Fibroblast of lung (primary cell): Measurements from ENCODE around the gene TPST2. TPM values are rescaled to one million over a fixed set of nuclear protein-coding genes. Genes with fewer than 3 reads are reported as not detected.

ENCODE experiments used
- DNase-seq, 2 donors: peaks; one replicate each; pipeline versions ENCODE4 v3.0.0 to v3.0.0-alpha.2; 2010; ENCODE audit warnings: low read depth in 2 of 2
- H2AFZ ChIP-seq: 2 replicates; pipeline ENCODE4 v1.5.1; 2012; ENCODE audit warnings: low read length, control low read depth, inconsistent platforms
- H3K27ac ChIP-seq: 2 replicates; pipeline ENCODE4 v1.5.1; 2011; ENCODE audit warnings: low read length, control low read depth; ENCODE audit not compliant: insufficient read depth
- H3K27me3 ChIP-seq: 2 replicates; pipeline ENCODE4 v1.5.1; 2011; ENCODE audit warnings: mild to moderate bottlenecking, low read length; ENCODE audit not compliant: control insufficient read depth, insufficient read depth
- H3K36me3 ChIP-seq: 2 replicates; pipeline ENCODE4 v1.5.1; 2011; ENCODE audit warnings: low read length; ENCODE audit not compliant: control insufficient read depth, insufficient read depth
- H3K4me1 ChIP-seq: 2 replicates; pipeline ENCODE4 v1.5.1; 2011; ENCODE audit warnings: low read length; ENCODE audit not compliant: control insufficient read depth, insufficient read depth; ENCODE audit errors: extremely low read depth
- H3K4me2 ChIP-seq: 2 replicates; pipeline ENCODE4 v1.5.1; 2011; ENCODE audit warnings: low read length, control low read depth; ENCODE audit not compliant: insufficient read depth; ENCODE audit errors: extremely low read depth
- H3K4me3 ChIP-seq, 4 experiments: fragments of 200-600 bp in 1 of 4; sonication (generic) in 1 of 4; replicated peaks in 1 of 4; 2 replicates each; pipeline ENCODE4 v1.5.1; 2011 to 2016; ENCODE audit warnings: low read length in 4 of 4, low read depth in 3 of 4, mild to moderate bottlenecking in 3 of 4, control low read depth in 2 of 4, inconsistent platforms in 1 of 4, mixed read lengths in 1 of 4; ENCODE audit not compliant: insufficient read depth in 1 of 4; ENCODE audit errors: control extremely low read depth in 1 of 4
- H3K79me2 ChIP-seq: 2 replicates; pipeline ENCODE4 v1.5.1; 2012; ENCODE audit warnings: mild to moderate bottlenecking, low read length, inconsistent platforms; ENCODE audit not compliant: control insufficient read depth, insufficient read depth
- H3K9ac ChIP-seq: 2 replicates; pipeline ENCODE4 v1.5.1; 2011; ENCODE audit warnings: mild to moderate bottlenecking, low read length, control low read depth; ENCODE audit not compliant: insufficient read depth
- H3K9me3 ChIP-seq: 2 replicates; pipeline ENCODE4 v1.5.1; 2012; ENCODE audit warnings: low read depth, low read length; ENCODE audit not compliant: control insufficient read depth, insufficient read depth
- H4K20me1 ChIP-seq: 2 replicates; pipeline ENCODE4 v1.5.1; 2011; ENCODE audit warnings: low read length; ENCODE audit not compliant: control insufficient read depth, insufficient read depth; ENCODE audit errors: extremely low read depth
- EZH2 ChIP-seq: IDR thresholded peaks from 2 replicates; pipeline ENCODE4 v1.5.1; 2012; ENCODE audit warnings: low read length, control low read depth, mild to moderate bottlenecking; ENCODE audit errors: missing control alignments
- polyA plus RNA-seq, 2 donors: library from polyadenylated mRNA; depleted of rRNA in 1 of 2; stranded (reverse) in 1 of 2; unstranded in 1 of 2; fragments of >200 nt; gene quantifications; 2 replicates each; pipeline ENCODE4 v1.2.1, GENCODE V29; 2011 to 2012; ENCODE audit warnings: missing spikeins in 1 of 2
- total RNA-seq: library from RNA; depleted of rRNA; stranded (reverse); fragments of >200 nt; gene quantifications from 2 replicates; pipeline ENCODE4 v1.2.1, GENCODE V29; 2014
- TF ChIP-seq, protein P1 (sequence below), 2 donors: IDR thresholded peaks in 1 of 2; conservative IDR thresholded peaks in 1 of 2; 1 replicate in 1 of 2; 2 replicates in 1 of 2; pipeline ENCODE4 v1.5.1; 2011 to 2012; ENCODE audit warnings: low read length in 2 of 2, control low read depth in 1 of 2, inconsistent platforms in 1 of 2, low read depth in 1 of 2, mild to moderate bottlenecking in 1 of 2

Gene TPST2
- total and polyA plus RNA-seq, 2 donors (not counting 1 experiment from before 2014, with no cell fraction given), result 32.5 to 35.0 TPM

DNA sequence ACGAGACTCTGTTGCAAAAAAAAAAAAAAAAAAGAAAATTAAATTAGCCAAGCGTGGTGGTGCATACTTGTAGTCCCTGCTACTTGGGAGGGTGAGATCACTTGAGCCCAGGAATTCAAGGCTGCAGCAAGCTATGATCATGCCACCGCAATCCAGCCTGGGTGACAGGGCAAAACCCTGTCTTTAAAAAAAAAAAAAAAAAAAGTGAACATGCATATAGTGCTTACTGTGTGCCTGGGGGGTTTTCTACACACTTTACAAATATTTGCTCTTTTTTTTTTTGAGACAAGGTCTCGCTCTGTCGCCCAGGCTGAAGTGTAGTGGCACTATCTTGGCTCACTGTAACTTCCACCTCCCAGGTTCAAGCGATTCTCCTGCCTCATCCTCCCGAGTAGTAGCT is 12.9 kb downstream of the TPST2 start:
- no peak overlapping the region for H3K27ac ChIP-seq
- no peak overlapping the region for H3K4me2 ChIP-seq
- no peaks in the 10 kb centered on the region for H3K4me1 ChIP-seq
- no peak overlapping the region for H2AFZ ChIP-seq
- H3K79me2 ChIP-seq, result peaks cover 2% of the 10 kb centered on the region
- H3K27me3 ChIP-seq, result no peaks in the 10 kb centered on the region
- no peak overlapping the region for H3K4me3 ChIP-seq
- no peak overlapping the region for H3K9ac ChIP-seq
- no peaks in the 10 kb centered on the region for H3K36me3 ChIP-seq
- TF ChIP-seq, protein P1, sequence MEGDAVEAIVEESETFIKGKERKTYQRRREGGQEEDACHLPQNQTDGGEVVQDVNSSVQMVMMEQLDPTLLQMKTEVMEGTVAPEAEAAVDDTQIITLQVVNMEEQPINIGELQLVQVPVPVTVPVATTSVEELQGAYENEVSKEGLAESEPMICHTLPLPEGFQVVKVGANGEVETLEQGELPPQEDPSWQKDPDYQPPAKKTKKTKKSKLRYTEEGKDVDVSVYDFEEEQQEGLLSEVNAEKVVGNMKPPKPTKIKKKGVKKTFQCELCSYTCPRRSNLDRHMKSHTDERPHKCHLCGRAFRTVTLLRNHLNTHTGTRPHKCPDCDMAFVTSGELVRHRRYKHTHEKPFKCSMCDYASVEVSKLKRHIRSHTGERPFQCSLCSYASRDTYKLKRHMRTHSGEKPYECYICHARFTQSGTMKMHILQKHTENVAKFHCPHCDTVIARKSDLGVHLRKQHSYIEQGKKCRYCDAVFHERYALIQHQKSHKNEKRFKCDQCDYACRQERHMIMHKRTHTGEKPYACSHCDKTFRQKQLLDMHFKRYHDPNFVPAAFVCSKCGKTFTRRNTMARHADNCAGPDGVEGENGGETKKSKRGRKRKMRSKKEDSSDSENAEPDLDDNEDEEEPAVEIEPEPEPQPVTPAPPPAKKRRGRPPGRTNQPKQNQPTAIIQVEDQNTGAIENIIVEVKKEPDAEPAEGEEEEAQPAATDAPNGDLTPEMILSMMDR (conservative IDR thresholded peaks at IDR 0.05 in 1 of 2, IDR thresholded peaks at IDR 0.05 in 1 of 2; ENCODE audit: low read depth in 1 of 2, low read length in 2 of 2), result no peak
- no peak for TF ChIP-seq EZH2
- no peaks in the 10 kb centered on the region for H4K20me1 ChIP-seq
- no peaks in the 10 kb centered on the region for H3K9me3 ChIP-seq
- DNase-seq, result no peak

DNA sequence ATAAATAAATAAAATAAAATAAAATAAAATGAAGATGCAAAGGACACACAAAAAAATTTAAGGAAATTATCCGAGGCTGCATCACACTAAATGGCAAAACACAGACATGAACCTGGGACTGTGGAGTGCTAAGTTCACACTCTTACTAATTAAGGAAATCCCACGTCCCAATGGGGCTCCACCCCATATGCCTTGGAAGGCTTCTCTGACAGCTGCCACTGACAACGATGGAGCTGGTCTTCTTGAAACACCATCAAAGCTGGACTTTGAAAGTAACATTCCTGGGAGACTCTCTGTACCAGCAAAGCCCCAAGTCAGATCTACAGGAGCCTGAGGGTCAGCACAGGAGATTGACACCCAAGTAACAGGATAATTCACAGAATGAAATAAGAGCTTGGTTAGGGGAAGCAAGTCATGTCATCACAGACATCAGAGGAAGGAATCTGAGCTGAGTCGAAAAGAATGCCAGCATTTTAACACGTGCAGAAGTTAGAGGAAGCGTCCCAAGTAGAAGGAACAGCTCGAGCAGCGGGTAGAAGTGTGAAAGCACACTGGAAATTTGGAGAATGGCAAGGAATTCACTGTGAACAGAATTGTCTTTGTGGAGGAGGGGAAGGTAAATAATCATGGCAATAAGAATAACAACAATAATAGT is 13.8 kb downstream of the TPST2 start:
- peaks cover 2% of the 10 kb centered on the region for H3K79me2 ChIP-seq
- DNase-seq, result peak in 1 of 2 donors; percentile 19
- H3K27ac ChIP-seq, result no peak overlapping the region
- no peak overlapping the region for H3K9ac ChIP-seq
- H4K20me1 ChIP-seq, result no peaks in the 10 kb centered on the region
- H2AFZ ChIP-seq, result no peak overlapping the region
- TF ChIP-seq EZH2, result no peak
- TF ChIP-seq, protein P1 (conservative IDR thresholded peaks at IDR 0.05 in 1 of 2, IDR thresholded peaks at IDR 0.05 in 1 of 2; ENCODE audit: low read depth in 1 of 2, low read length in 2 of 2), result no peak
- no peaks in the 10 kb centered on the region for H3K27me3 ChIP-seq
- no peaks in the 10 kb centered on the region for H3K9me3 ChIP-seq
- no peak overlapping the region for H3K4me3 ChIP-seq
- no peak overlapping the region for H3K4me2 ChIP-seq
- H3K36me3 ChIP-seq, result no peaks in the 10 kb centered on the region
- no peaks in the 10 kb centered on the region for H3K4me1 ChIP-seq

- H3K4me2 ChIP-seq, result no peak overlapping the region
- H4K20me1 ChIP-seq, result no peaks in the 10 kb centered on the region
- peaks cover 2% of the 10 kb centered on the region for H3K79me2 ChIP-seq
- no peaks in the 10 kb centered on the region for H3K9me3 ChIP-seq
- no peak overlapping the region for H3K9ac ChIP-seq
- DNase-seq, result no peak
- H3K4me1 ChIP-seq, result no peaks in the 10 kb centered on the region
- TF ChIP-seq EZH2, result no peak
- TF ChIP-seq, protein P1 (conservative IDR thresholded peaks at IDR 0.05 in 1 of 2, IDR thresholded peaks at IDR 0.05 in 1 of 2; ENCODE audit: low read depth in 1 of 2, low read length in 2 of 2), result no peak
- H3K27ac ChIP-seq, result no peak overlapping the region
- H3K27me3 ChIP-seq, result no peaks in the 10 kb centered on the region
- no peak overlapping the region for H2AFZ ChIP-seq
- no peaks in the 10 kb centered on the region for H3K36me3 ChIP-seq
- H3K4me3 ChIP-seq, result no peak overlapping the region
Observed at GRCh38 chr22:26574001-26574723, 15.8 kb downstream of the TPST2 start.
